ENCODE results near the gene ZCCHC14. TPM values are rescaled to one million over a fixed set of nuclear protein-coding genes. Genes with fewer than 3 reads are reported as not detected.
A peak's percentile ranks its signal among the peaks of the same experiment; 100 is the strongest.

Gene ZCCHC14
- total RNA-seq, 1 experiment from 2014 or later: 27.7 TPM

DNA sequence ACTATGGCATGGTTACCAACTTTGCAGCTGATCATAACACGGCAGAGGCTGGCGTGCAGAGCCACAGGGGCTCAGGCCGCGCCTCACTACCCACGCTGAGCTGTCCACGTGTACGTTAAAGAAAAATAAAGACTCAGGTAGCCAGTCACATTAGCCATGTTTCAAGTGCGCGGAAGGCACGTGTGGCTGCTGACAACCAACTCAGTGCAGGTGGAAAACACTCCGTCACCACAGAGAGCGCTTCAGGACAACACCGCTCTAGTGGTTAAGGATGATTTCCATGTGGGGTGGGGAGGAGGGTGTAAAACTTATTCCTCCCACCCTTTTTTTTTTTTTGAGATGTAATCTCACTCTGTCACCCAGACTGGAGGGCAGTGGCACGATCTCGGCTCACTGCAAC, 33.8 kb downstream of the ZCCHC14 start:
- H3K36me3 Mint-ChIP-seq (ENCODE audit: insufficient read depth in 1 of 3, low read depth in 3 of 3): peaks cover 9 to 37% (median 33%) of the 10 kb centered on the region in 3 experiments; a peak in 6 of 7 replicates

More for the DNA sequence above, 33.8 kb downstream of the ZCCHC14 start:
- H3K27ac Mint-ChIP-seq: peak overlapping the region in 1 of 3 experiments; percentile 34; a peak in 2 of 7 replicates
- H3K18ac ChIP-seq (ENCODE audit: insufficient read length, low read depth, low read length): no peak overlapping the region
- no peak overlapping the region for H3K56ac ChIP-seq (ENCODE audit: insufficient read length, low read depth, low read length)
- no peaks in the 10 kb centered on the region for H3K23me2 ChIP-seq (ENCODE audit: insufficient read length, low read depth, low read length, poor library complexity, severe bottlenecking)
- no CpG with 5 or more reads among the region's 15 CpGs for WGBS (ENCODE audit: extremely low coverage, insufficient read length, low lambda C conversion rate)
- H2AK5ac ChIP-seq (ENCODE audit: insufficient read length, low read length): no peak overlapping the region
- no peaks in the 10 kb centered on the region for H3K9me3 Mint-ChIP-seq
- no peaks in the 10 kb centered on the region for H3K27me3 ChIP-seq (ENCODE audit: insufficient read depth, low read length)
- no peak overlapping the region for H2BK120ac ChIP-seq (ENCODE audit: low read depth, low read length, poor library complexity, severe bottlenecking)
- H3K9me3 ChIP-seq (ENCODE audit: control insufficient read depth, low read depth, low read length): no peaks in the 10 kb centered on the region
- no peak overlapping the region for H3K14ac ChIP-seq (ENCODE audit: insufficient read depth, low read length)
- TF ChIP-seq, protein P1, sequence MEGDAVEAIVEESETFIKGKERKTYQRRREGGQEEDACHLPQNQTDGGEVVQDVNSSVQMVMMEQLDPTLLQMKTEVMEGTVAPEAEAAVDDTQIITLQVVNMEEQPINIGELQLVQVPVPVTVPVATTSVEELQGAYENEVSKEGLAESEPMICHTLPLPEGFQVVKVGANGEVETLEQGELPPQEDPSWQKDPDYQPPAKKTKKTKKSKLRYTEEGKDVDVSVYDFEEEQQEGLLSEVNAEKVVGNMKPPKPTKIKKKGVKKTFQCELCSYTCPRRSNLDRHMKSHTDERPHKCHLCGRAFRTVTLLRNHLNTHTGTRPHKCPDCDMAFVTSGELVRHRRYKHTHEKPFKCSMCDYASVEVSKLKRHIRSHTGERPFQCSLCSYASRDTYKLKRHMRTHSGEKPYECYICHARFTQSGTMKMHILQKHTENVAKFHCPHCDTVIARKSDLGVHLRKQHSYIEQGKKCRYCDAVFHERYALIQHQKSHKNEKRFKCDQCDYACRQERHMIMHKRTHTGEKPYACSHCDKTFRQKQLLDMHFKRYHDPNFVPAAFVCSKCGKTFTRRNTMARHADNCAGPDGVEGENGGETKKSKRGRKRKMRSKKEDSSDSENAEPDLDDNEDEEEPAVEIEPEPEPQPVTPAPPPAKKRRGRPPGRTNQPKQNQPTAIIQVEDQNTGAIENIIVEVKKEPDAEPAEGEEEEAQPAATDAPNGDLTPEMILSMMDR (conservative IDR thresholded peaks at IDR 0.05): no peak
- no peak overlapping the region for H3K23ac ChIP-seq (ENCODE audit: insufficient read length, low read depth, low read length)
- H4K20me1 ChIP-seq (ENCODE audit: control insufficient read depth, insufficient read depth, insufficient read length): no peaks in the 10 kb centered on the region
- no peak overlapping the region for H4K8ac ChIP-seq (replicated peaks; ENCODE audit: insufficient read length, low read depth, low read length)
- no peaks in the 10 kb centered on the region; the same call in 1 of the 2 replicates for H3K79me2 ChIP-seq (ENCODE audit: insufficient read depth, low read length)
- H2BK15ac ChIP-seq (ENCODE audit: low read depth, low read length): no peak overlapping the region
- no peak overlapping the region for H2BK20ac ChIP-seq (ENCODE audit: low read depth, low read length, poor library complexity, severe bottlenecking)
- no peak overlapping the region for H4K91ac ChIP-seq (ENCODE audit: insufficient read length, low read depth, low read length)
- H3K4me1 Mint-ChIP-seq: peaks cover 6 to 9% of the 10 kb centered on the region in 2 experiments; a peak in 3 of 4 replicates
- no peaks in the 10 kb centered on the region for H3K4me1 ChIP-seq (ENCODE audit: insufficient read depth, low read length)
- no peak overlapping the region for H2AFZ ChIP-seq (ENCODE audit: low read length)
- H2BK5ac ChIP-seq (ENCODE audit: insufficient read length, low read length): no peak overlapping the region
- H3K27me3 Mint-ChIP-seq (ENCODE audit: low read depth): no peaks in the 10 kb centered on the region
- no peak overlapping the region for H3T11ph ChIP-seq (ENCODE audit: low read length)
- no peak overlapping the region for H3K4me3 Mint-ChIP-seq
- no peak overlapping the region for H3K4me2 ChIP-seq (ENCODE audit: insufficient read depth, insufficient read length, low read length)
- H3K4ac ChIP-seq (ENCODE audit: low read depth, low read length): no peak overlapping the region
- H3K27ac ChIP-seq (ENCODE audit: insufficient read length, low read depth, low read length): no peak overlapping the region
- no peak overlapping the region for H2BK12ac ChIP-seq (ENCODE audit: insufficient read length, low read depth, low read length)
- DNase-seq: no peak
- no peak overlapping the region for H3K9ac ChIP-seq (ENCODE audit: extremely low read depth, insufficient read length, low read length)
- peaks cover 4% of the 10 kb centered on the region for H3K79me1 ChIP-seq (ENCODE audit: insufficient read depth, low read depth, low read length, poor library complexity, severe bottlenecking)
- H4K5ac ChIP-seq (ENCODE audit: insufficient read length, low read depth, low read length): no peak overlapping the region
